ENCODE data around the gene MS4A12. TPM values are rescaled to one million over a fixed set of nuclear protein-coding genes. Genes with fewer than 3 reads are reported as not detected.
A peak's percentile ranks its signal among the peaks of the same experiment; 100 is the strongest.

The MS4A12 gene
- total RNA-seq, 6 experiments from 2014 or later, result not detected

- H3K9me3 ChIP-seq, result no peaks in the 10 kb centered on the region
- H3K4me3 ChIP-seq, result no peak overlapping the region
- 19% methylated on average over 6 of the region's 6 CpGs for WGBS (ENCODE audit: insufficient coverage, low coverage, low lambda C conversion rate, missing lambda C conversion rate)
- H3K27ac ChIP-seq, result no peak overlapping the region
- no peak for DNase-seq
- intact Hi-C loops (cut with DNase I), result no loop called here
- H3K27me3 ChIP-seq, result no peaks in the 10 kb centered on the region
- H3K4me1 ChIP-seq, result no peaks in the 10 kb centered on the region
- TF ChIP-seq POLR2A (IDR thresholded peaks at IDR 0.05) (no peak), CTCF (IDR thresholded peaks at IDR 0.05) (no peak)
- ATAC-seq, result peak in 1 of 4 donors; percentile 41
- H3K36me3 ChIP-seq, result no peaks in the 10 kb centered on the region
Measured at GRCh38 chr11:60477035-60477445, 15.5 kb upstream of the MS4A12 start.

GRCh38 chr11:60482361-60482760 is 10.2 kb upstream of the MS4A12 start:
- Histone ChIP-seq H3K36me3 (no peaks in the 10 kb centered on the region), H3K27ac (no peak overlapping the region), H3K27me3 (no peaks in the 10 kb centered on the region), H3K9me3 (no peaks in the 10 kb centered on the region), H3K4me3 (no peak overlapping the region), H3K4me1 (no peaks in the 10 kb centered on the region)
- no peak for DNase-seq
- intact Hi-C loops (cut with DNase I), result no loop called here
- 25% methylated on average over 2 of the region's 2 CpGs for WGBS (ENCODE audit: insufficient coverage, low coverage, low lambda C conversion rate, missing lambda C conversion rate)
- TF ChIP-seq POLR2A (IDR thresholded peaks at IDR 0.05) (no peak), CTCF (IDR thresholded peaks at IDR 0.05) (no peak)
- ATAC-seq, result peak in 3 of 4 donors; percentile 34 to 61 (median 45)

GRCh38 chr11:60485987-60486386 is 6.6 kb upstream of the MS4A12 start:
- H3K36me3 ChIP-seq, result no peaks in the 10 kb centered on the region
- ATAC-seq (peak; percentile 44 to 82 (median 76)), DNase-seq (no peak)
- H3K27ac ChIP-seq, result no peak overlapping the region
- no peaks in the 10 kb centered on the region for H3K4me1 ChIP-seq
- TF ChIP-seq CTCF (IDR thresholded peaks at IDR 0.05) (peak; percentile 14 to 49 (median 45)), POLR2A (IDR thresholded peaks at IDR 0.05) (no peak)
- 53% methylated on average over 5 of the region's 5 CpGs for WGBS (ENCODE audit: insufficient coverage, low coverage, low lambda C conversion rate, missing lambda C conversion rate)
- intact Hi-C loops (cut with DNase I), result no loop called here
- H3K27me3 ChIP-seq, result no peaks in the 10 kb centered on the region
- no peak overlapping the region for H3K4me3 ChIP-seq
- H3K9me3 ChIP-seq, result no peaks in the 10 kb centered on the region

- no peak for TF ChIP-seq POLR2A (IDR thresholded peaks at IDR 0.05)
- no peak for TF ChIP-seq CTCF (IDR thresholded peaks at IDR 0.05)
- Histone ChIP-seq H3K36me3 (no peaks in the 10 kb centered on the region), H3K27me3 (no peaks in the 10 kb centered on the region), H3K4me1 (no peaks in the 10 kb centered on the region), H3K9me3 (no peaks in the 10 kb centered on the region), H3K4me3 (no peak overlapping the region), H3K27ac (no peak overlapping the region)
- WGBS (ENCODE audit: insufficient coverage, low coverage, low lambda C conversion rate, missing lambda C conversion rate), result 69% methylated on average over 2 of the region's 2 CpGs
- ATAC-seq (no peak), DNase-seq (no peak)
- intact Hi-C loops (cut with DNase I), result no loop called here
Measured at GRCh38 chr11:60493454-60493853, 876 bp downstream of the MS4A12 start.

GRCh38 chr11:60498399-60498798 is 5.8 kb downstream of the MS4A12 start:
- ATAC-seq, result no peak
- TF ChIP-seq CTCF (IDR thresholded peaks at IDR 0.05) (no peak), POLR2A (IDR thresholded peaks at IDR 0.05) (no peak)

More at GRCh38 chr11:60498399-60498798, 5.8 kb downstream of the MS4A12 start:
- no peaks in the 10 kb centered on the region for H3K9me3 ChIP-seq
- H3K36me3 ChIP-seq, result no peaks in the 10 kb centered on the region
- no peaks in the 10 kb centered on the region for H3K4me1 ChIP-seq
- H3K27ac ChIP-seq, result no peak overlapping the region
- intact Hi-C loops (cut with DNase I), result no loop called here
- H3K4me3 ChIP-seq, result no peak overlapping the region
- H3K27me3 ChIP-seq, result no peaks in the 10 kb centered on the region
- DNase-seq, result no peak
- WGBS (ENCODE audit: insufficient coverage, low coverage, low lambda C conversion rate, missing lambda C conversion rate), result 57% methylated on average over 2 of the region's 2 CpGs

All from right lobe of liver (tissue), 6 donors.